GM18519 (cell line): ENCODE measurements around the gene UTP11.

Experiments
- ATAC-seq: cut with Tn5 transposase; IDR thresholded peaks from one replicate; pipeline ENCODE4 v1.9.1; 2021; ENCODE audit warnings: mild to moderate bottlenecking, moderate library complexity; ENCODE audit not compliant: unreplicated experiment, low FRiP score

Gene UTP11

DNA sequence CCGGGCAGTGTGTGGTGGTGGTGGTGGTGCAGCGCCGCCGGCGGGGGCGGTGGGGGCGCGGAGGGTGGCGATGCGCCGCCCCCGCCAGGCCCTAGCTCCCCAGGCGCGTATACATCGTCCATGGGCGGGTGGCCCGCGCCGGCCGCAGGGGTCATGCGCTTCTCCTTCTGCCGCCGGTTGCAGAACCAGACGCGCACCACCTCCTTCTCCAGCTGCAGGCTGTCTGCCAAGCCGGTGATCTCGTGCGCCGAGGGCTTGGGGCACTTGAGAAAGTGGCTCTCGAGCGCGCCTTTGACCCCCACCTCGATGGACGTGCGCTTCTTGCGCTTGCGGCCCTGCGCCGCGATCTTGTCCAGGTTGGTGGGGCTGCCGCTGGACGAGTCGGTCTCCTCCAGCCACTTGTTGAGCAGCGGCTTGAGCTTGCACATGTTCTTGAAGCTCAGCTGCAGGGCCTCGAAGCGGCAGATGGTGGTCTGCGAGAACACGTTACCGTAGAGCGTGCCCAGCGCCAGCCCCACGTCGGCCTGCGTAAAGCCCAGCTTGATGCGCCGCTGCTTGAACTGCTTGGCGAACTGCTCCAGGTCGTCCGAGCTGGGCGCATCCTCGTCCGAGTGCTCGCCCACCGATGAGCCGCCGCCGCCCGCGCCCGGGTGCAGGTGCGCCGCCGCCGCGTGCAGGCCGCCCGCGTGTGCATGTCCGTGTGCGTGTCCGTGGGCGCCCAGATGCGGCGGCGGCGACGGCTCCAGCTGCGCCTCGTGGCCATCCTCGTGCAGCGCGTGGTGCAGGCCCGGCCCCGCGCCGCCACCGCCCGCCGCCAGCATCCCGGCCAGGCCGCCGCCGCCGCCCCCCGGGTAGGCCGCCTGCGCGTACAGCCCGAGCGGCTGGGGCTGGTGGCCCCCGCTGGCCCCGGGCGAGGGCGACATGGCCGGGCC, 33.1 kb downstream of the UTP11 start:
- ATAC-seq: no peak

DNA sequence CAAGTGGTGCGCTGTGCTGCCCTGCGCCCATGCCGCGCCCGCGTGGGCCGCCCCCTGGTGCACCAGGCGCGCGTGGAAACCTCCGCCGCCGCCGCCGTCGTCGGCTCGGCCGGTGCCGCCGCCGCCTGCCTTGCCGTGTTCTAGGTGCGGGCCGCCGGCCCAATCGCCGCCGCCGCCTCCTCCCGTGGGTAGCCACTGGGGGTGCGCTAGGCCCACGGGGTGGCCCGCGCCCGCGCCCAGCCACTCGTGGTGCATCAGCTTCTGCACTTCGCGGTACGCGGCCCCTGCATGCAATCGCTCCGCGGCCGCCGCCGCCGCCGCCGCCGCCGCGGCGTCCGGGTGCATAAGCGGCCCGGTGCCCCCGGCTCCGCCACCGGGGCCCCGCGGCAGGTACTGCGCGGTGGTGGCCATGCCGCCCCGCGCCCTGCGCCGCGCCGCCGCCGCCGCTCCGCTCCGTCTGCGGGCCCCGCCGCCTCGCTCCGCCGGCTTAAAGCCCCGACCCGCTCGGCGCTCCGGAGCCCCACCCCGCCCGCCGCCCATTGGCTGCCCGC, 33.9 kb downstream of the UTP11 start, which contains the start of gene POU3F1:
Gene POU3F1 (minus strand): TSS at position 461 of the 551 bp plus-strand sequence. CDS start 50 bp downstream, at position 411.
- no peak for ATAC-seq

DNA sequence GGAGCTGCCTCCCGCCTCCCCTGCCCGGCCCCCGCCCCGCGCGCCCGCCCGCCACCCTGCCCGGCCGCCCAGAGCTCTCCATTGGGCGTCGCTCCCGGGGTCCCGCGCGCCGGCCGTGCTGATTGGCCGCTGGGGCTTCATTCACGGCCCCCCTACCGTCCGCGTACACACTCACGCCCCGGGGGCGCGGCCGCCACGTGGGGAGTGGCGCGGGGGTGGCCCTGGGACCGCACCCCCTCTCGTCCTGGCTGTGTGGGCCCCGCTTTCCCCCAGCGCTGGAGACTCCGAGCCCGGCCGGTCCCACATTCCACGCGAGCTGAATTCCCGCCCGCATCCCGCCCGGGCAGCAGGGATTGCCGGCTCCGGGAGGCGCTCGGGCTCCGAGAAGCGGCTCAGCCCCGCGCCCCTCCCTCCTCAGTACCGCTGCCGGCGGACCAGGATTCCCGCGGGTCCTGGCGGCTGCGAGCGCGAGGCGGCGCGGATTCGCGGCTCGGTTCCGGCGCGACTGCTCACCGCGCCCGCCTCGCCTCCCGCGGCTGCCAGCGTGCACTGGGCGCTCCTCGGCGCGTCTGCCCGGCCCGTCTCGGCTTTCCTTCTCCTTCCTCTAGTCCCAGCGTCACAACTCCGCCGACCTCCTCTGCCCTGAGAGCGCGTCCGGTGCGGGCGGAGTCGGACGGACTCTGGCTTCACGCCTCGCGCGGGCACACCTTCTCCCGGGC, 34.5 kb downstream of the UTP11 start:
- no peak for ATAC-seq

DNA sequence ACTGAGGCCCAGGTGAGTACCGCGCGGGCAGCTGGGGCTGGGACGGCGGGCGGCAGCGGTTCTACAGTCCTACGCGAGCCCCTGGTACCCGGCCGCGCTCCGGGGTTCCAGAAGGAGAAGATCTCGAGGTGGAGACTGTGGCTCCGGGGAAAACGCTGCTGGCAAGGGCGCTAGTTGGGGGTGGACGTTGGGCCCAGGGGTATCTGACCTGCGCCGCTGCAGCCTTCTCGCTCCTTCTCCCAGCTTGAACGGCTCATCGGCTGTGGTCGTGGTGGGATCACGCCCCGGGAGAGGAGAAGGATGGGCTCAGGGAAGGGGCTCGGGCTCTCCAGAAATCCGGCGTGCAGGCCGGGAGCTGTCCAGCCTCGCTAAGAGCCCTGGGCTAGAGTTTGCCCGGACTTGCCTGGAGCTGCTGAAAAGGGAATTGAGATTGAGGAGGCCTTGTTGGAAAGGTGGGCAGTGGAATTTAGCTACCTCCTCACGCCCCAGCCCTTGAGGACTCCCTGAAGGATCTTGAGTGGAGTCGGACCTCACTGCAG, 35.1 kb downstream of the UTP11 start:
- no peak for ATAC-seq

DNA sequence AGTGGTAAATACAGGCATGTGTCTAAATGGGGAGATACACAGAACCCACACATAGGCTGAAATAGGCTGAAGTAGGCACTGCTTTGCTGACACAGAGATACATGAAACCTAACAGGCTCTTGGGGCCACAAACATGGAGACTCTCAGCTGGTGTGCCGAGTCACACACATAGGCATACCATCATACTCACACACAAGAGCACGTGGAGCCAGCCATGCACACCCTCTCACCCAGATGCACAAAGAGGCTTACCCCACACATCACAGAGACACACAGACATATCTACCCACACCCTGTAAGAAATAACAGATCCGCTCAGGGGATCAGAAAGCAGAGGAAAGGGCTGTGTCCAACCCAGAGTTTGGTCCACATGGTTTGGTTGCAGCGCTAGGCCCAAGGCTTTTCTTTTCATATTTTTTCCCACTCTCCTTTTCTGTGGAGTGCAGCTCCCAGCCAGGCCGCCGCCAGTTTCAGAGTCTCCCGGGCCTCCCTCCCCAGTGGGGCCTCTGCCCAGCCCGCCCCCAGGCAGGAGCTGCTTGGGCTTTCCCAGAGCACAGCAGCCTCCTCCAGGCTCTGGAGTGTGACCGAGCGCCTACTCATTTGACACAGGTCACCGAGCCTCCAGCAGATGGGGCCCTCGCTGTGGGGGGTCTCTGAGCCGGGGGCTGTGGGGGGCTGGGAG, 38.0 kb downstream of the UTP11 start:
- ATAC-seq: no peak

DNA sequence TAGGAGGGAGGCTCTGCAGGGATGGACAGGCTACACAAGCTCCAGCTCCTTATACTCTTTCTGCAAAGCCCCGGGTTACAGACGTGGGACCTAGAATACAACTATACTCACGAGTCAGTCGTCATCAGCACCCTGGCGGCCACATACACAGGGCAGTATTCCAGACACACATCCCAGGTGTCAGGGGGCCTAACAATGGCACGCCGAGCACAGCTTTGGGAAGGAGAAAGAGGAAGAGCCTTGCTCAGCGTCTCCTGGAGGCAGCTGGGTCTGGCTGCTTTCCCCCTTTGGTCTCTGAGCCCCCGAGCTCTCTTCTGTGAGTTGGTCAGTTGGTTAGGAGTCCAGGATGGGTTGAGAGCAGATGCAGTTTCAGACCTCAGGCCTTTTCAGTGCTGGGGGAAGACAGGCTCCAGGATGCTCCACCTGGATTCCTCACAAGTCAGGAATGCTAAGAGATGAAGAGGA, 38.6 kb downstream of the UTP11 start:
- ATAC-seq: no peak

DNA sequence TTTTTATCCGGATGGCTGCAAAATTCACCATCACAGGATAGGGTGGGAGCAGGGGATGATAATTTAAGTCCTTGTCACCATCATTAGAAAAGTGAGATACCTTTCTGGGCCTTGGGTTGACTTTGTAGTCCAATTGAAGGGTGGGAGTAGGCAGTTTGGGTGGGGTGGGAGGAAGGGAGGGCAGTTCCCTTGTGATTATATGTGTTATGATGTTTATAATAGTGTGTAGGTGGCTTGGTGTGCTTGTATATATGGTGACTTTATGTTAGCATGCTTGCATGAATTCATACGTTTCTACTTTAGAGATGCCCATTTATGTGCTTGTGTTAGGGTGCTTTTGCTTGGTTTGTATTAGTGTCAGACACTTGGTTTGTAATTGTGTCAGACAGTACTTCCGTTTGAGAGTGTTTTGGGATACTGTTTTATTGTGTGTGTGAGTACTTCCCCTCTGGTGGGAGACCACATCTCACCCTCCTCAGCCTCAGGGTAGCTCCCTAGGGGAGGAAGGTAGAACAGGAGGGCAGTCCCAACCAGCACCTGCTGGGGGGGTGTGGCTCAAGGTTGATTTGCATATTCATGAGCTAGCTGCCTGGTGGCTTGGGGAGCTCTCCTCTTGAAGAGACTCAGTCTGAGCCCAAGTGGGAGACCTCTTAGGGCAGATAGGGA, 40.3 kb downstream of the UTP11 start:
- ATAC-seq: no peak

DNA sequence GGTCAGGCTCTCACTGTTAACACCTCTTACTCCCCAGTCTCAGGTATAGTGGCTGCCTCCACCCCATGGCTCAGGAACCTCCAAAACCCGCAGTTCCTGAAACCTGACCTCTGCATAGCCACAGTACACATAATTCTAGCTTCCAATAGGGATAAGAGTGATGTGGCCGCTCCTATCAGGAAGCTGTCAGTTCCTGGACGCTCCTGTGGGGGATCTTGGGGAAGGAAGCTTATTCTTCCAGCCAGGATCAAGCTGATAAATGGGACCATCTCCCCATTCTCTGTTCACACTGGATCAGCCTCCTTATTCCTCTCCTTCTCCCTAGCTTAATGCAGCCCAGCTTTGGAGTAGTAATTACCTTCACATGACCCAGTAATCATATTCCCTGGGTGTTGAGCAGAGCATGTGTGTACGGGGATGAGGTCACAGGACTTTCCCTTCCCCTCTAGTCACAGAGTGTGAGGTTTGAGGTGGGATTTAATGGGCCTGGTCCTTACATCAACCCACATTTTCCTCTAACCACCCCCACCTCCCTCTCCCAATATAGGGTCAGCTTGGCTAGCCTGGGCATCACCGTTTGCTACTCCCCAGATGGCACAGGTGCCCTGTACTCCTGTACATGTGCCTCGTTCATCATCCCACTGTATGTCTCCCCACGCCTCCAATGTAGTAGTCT, 41.0 kb downstream of the UTP11 start:
- ATAC-seq: no peak

DNA sequence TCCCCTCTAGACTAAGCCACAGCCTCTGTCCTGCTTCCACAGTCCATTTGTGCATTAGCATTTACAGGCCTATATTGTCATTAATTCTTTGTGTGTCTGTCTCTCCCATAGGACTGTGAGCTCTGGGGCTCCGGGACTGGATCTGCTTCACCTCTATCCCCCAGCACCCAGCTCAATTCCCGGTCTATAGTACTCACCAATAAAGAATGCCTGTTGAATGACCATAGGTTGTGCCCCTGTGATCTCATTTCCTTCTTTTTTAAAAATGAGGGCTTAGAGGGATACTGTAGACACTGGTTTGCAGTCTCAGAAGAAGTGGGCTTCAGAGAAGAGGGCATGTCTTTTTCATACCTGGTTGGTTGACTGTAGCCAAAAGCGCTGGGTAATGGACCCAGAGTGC, 42.9 kb downstream of the UTP11 start:
- ATAC-seq: no peak

DNA sequence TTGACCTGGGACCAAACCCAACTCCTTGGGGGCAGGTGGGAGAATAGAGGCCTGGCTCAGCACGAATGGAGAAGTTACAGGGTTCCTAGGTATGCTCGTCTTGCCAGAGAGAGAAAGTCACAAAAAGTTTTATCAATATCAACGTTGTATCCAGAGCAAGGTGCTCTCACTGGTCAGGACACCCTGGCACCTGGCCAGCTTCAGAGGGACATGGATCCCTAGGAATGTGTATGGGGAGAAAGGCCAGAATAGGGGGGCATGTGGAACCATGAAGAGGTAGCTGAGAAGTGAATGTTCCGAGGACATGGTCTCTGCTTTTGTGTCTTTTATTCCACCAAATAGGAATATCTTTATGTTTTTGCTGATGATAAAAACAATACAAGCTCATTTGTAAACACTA, 43.4 kb downstream of the UTP11 start:
- ATAC-seq: no peak

DNA sequence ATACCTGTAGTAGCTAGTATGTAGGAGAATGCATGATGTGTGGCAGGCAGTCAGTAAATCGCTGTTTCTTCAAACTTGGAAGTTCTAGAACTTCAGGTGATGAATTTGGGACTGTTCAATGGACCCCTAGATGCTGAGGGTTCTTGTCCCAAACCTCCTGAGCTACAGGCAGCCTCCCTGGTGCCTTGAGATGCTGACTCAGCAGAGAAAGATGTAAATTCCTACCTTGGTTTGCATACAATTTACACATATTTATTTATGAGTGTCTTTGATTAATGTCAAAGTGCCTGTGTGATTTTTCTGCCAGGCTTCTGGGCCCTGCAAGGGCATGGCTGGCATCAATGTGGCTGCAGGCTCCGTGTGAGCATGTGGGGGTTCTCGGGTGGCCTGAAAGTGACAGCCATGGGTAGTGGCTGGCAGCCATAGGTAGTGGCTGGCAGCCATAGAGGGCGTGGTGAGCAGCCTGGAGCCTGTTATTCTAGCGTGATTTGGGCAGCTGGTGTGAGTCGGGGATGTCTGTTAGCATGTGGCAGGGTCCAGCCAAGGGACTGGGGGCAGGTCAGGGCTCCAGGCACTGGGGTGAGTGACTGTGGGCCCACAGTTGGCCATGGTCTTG, 47.2 kb downstream of the UTP11 start:
- ATAC-seq: no peak

DNA sequence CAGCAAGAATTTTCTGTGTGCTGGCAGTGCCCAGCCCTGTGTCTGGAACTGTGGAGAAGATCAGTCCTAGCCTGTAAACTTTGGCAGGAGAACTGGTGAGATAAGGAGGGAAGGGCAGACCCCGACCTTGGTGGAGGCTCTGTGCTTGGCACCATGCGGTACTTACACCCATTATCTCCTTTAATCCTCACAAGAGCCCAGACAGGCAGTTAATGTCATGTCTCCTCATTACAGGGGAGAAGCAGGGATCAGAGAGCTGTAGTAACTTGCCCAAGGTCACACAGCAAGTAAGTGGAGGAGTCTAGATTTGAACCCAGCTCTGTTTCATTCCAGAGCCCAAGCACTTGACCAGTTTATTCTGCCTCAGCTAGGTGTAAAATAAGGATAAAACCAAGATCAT, 48.0 kb downstream of the UTP11 start:
- ATAC-seq: no peak

DNA sequence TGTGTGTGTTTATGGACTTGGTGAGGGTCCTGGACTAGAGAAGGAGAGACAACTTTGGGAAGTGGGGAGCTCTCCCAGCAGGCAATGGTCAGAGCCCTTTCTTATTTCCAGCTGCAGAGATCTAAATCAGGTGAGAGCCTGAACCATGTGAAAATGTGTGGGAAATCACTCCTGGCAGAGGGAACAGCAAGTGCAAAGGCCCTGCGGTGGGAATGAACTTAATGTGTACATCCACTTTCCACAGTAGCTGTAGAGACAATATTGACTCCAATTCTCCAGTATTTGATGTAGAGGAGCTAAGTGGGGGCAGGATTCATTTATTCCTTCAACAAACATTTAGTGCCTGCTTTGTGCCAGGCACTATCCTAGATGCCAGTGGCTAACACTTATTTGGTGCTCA, 48.8 kb downstream of the UTP11 start:
- ATAC-seq: no peak

DNA sequence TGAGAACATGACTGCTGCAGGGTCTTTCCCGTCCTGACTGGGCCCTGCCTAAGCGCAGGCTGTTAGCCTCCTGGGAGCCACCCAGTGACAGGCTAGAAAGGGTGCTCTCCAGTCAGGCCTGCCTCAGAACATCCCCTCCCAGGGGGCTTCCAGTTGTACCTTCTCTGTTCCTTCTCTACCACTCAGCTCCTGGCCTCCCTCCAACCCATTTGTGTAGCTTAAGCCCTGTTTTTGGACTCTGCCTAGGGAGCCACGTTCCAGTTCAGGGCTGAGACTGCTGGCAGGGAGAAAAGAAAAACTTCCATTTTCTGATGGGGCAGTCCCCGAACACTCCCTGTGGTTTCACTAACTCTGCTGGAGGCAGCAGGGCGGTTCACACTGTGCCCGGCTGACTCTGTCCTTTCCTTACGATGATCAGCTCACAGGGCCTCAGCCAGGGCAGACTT, 49.4 kb downstream of the UTP11 start:
- no peak for ATAC-seq

DNA sequence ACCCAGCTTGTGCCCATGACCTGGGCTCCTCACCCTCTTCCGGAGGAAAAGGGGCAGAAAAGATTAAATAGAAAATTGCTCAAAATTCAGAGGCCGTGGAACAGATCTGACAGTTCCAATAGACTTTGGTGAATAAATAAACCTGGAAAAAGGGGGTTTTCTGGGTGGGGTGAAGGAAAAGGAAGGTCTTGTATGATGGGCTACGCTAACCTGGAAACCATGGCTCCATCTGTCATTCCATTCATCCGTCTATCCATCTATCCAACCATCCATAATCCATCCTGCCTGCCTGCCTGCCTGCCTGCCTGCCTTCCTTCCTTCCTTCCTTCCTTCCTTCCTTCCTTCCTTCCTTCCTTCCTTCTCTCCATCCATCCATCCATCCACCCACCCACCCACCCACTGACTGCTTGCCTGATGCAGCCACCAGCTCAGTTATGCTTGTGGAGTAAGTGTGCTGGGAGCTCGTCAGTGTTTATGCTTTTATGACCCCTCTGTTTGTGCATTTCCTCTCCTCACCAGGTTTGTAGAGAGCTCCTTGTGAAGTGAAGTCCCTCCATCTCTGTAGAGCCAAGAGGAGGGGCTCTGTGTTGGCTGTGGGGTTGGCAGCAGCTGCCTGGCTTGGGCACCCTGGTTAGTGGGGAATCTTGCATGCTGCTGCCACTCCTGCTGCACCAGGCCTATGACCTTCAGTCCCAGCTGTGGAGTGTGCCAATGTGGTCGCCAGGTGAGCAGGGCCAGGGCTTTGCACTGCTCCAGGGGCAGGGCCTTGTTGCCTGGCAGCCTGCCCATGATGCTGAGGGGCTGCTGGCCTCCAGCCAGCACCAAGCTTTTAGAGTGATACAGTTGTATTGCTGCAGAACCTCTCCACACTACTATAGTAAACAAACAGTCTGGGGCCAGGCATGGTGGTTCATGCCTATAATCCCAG, 50.1 kb downstream of the UTP11 start:
- no peak for ATAC-seq

DNA sequence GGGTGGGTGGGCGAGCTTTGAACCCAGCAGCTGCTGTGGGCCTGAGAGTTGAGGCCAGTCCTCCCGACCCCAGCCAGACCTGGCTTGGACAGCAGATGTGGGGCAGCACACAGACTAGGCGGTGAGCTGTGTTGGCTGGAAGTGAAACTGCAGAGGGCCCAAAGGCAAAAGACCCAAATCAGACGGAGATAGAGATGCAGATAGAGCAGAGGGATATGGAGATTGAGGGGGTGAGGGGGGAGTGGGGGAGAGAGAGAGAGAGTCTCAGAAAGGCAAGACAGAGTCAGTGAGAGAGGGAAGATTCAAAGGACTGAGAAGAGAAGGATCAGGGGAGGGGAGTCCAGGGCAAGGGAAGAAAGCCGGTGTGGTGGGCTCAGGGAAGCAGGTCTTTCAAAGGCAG, 51.1 kb downstream of the UTP11 start:
- no peak for ATAC-seq

DNA sequence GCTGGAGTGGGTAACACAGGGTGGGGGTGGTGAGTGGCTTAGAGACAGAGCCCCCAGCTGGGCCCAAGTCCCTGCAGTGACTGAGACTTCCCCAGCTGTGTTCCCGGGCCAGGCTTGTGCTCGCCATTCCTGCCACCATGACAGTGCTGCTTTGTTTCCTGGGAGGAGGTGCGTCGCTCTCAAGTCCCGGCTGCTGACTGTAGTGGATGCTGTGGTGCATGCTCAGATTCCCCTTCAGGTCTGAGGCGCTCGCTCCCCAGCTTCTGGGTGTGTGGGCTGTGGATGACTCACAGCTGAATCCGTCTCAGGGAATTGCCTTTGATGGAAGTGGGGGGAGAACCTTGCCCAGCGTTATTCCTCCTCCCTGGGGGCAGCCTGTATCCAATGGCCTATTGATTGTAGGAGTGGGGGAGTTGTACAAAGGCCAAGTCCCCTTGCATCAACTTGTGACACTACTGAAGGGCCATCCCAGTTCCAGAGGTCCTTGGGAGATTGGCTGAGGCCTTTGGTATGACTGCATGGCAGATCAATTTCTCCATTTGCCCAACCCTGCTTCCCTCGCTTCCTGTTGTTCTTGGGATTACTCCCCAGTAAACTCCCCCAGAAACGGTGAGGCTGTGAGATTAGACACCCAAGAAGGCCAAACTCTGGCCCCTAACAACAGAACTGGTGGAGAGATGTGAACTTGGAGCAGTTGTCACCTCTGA, 51.8 kb downstream of the UTP11 start:
- no peak for ATAC-seq
